Vagina (tissue), 2 donors: Measurements from ENCODE around the gene SYT11.

Experiments
- CTCF ChIP-seq, 3 experiments: fragments of 450-650 bp in 2 of 3; fragments of 200-600 bp in 1 of 3; sonication (generic) in 1 of 3; IDR thresholded peaks; one replicate each; pipeline ENCODE4 v1.5.1; 2017 to 2019; ENCODE audit warnings: antibody characterized with exemption in 3 of 3, mild to moderate bottlenecking in 2 of 3, moderate library complexity in 2 of 3
- POLR2AphosphoS5 ChIP-seq, 2 donors: sonication (generic); formaldehyde crosslinking; IDR thresholded peaks; one replicate each; pipeline ENCODE4 v1.9.0; 2017; ENCODE audit warnings: antibody characterized with exemption in 2 of 2, mild to moderate bottlenecking in 2 of 2, low read depth in 1 of 2; ENCODE audit not compliant: insufficient read depth in 1 of 2

GRCh38 chr1:155840386-155840785 is 19.0 kb upstream of the SYT11 start:
- TF ChIP-seq CTCF (IDR thresholded peaks at IDR 0.05) (no peak), POLR2AphosphoS5 (IDR thresholded peaks at IDR 0.05; ENCODE audit: insufficient read depth in 1 of 2, low read depth in 1 of 2) (no peak)
